PC-9 (cell line): Measurements from ENCODE around the gene LRRK1. TPM values are rescaled to one million over a fixed set of nuclear protein-coding genes. Genes with fewer than 3 reads are reported as not detected.

ENCODE experiments used
- BruUV-seq: library from RNA; stranded (reverse); fragments of 400-500 nt; replicated peaks from 2 replicates; lab custom pipeline; 2021; lab: Mats Ljungman, UMichigan
- CTCF ChIA-PET: fragments of 300-600 bp; sonication (Branson Sonifier 250); formaldehyde crosslinking; loops from one replicate; lab custom pipeline; 2022; ENCODE audit warnings: antibody characterized with exemption; lab: Charles Lee
- POLR2A ChIA-PET: fragments of 300-600 bp; sonication (Branson Sonifier 250); formaldehyde crosslinking; loops from one replicate; lab custom pipeline; 2022; ENCODE audit warnings: antibody characterized with exemption; ENCODE audit not compliant: unreplicated experiment; lab: Charles Lee
- DNase-seq, 2 experiments: peaks; one replicate each; pipeline versions ENCODE4 v3.0.0 to v3.0.0-alpha.2; 2015 to 2022; ENCODE audit warnings: mixed read lengths in 1 of 2
- H2AFZ ChIP-seq: fragments of 200-600 bp; sonication (generic); 2 replicates; pipeline ENCODE4 v1.8.1; 2017; ENCODE audit warnings: antibody characterized with exemption
- H3F3A ChIP-seq: fragments of 200-600 bp; sonication (generic); 2 replicates; pipeline ENCODE4 v1.8.1; 2017; ENCODE audit warnings: antibody characterized with exemption, mild to moderate bottlenecking, low read depth; ENCODE audit not compliant: insufficient read depth
- H3K27ac ChIP-seq: fragments of 200-600 bp; sonication (generic); 2 replicates; pipeline ENCODE4 v1.6.1; 2016; ENCODE audit warnings: mixed run types
- H3K27me3 ChIP-seq: fragments of 200-600 bp; sonication (generic); 2 replicates; pipeline ENCODE4 v1.6.1; 2016; ENCODE audit warnings: low read depth, mixed run types; ENCODE audit not compliant: insufficient read depth
- H3K36me3 ChIP-seq: fragments of 200-600 bp; sonication (generic); 2 replicates; pipeline ENCODE4 v1.6.1; 2016; ENCODE audit warnings: low read depth, mixed run types
- H3K4me1 ChIP-seq: fragments of 200-600 bp; sonication (generic); replicated peaks from 2 replicates; pipeline ENCODE4 v1.6.1; 2016; ENCODE audit warnings: mixed run types; ENCODE audit not compliant: insufficient read depth
- H3K4me2 ChIP-seq: fragments of 200-600 bp; sonication (generic); 2 replicates; pipeline ENCODE4 v1.6.1; 2017; ENCODE audit warnings: mixed run types
- H3K4me3 ChIP-seq: fragments of 200-600 bp; sonication (generic); 2 replicates; pipeline ENCODE4 v1.6.1; 2016; ENCODE audit warnings: mixed run types
- H3K79me2 ChIP-seq: fragments of 200-600 bp; sonication (generic); 2 replicates; pipeline ENCODE4 v1.6.1; 2017; ENCODE audit warnings: low read depth, mixed run types
- H3K9me2 ChIP-seq: fragments of 200-600 bp; sonication (generic); 2 replicates; pipeline ENCODE4 v1.8.1; 2017; ENCODE audit warnings: mild to moderate bottlenecking; ENCODE audit not compliant: insufficient read depth
- H3K9me3 ChIP-seq: fragments of 200-600 bp; sonication (generic); 2 replicates; pipeline ENCODE4 v1.8.1; 2016; ENCODE audit warnings: low read depth; ENCODE audit not compliant: insufficient read depth
- H4K20me1 ChIP-seq: fragments of 200-600 bp; sonication (generic); 2 replicates; pipeline ENCODE4 v1.8.1; 2017; ENCODE audit not compliant: insufficient read depth
- EZH2 ChIP-seq: fragments of 200-600 bp; sonication (generic); IDR thresholded peaks from 2 replicates; pipeline ENCODE4 v1.8.0; 2017; ENCODE audit warnings: antibody characterized with exemption, low read depth
- intact Hi-C: fragments of 100-400 bp; cut with micrococcal nuclease; formaldehyde crosslinking; loops from one replicate; pipeline ENCODE4 v1.10.0; 2022; ENCODE audit not compliant: unreplicated experiment
- total RNA-seq: library from RNA; stranded (reverse); gene quantifications from 2 replicates; pipeline ENCODE4 v1.2.3, GENCODE V29; 2021
- TF ChIP-seq, protein P1 (sequence below): fragments of 200-600 bp; sonication (generic); conservative IDR thresholded peaks from 2 replicates; pipeline ENCODE4 v1.6.1; 2017; ENCODE audit warnings: mixed run types, antibody characterized with exemption, mild to moderate bottlenecking, moderate library complexity

LRRK1 gene
- total RNA-seq, 1 experiment from 2014 or later, result 15.7 TPM

DNA sequence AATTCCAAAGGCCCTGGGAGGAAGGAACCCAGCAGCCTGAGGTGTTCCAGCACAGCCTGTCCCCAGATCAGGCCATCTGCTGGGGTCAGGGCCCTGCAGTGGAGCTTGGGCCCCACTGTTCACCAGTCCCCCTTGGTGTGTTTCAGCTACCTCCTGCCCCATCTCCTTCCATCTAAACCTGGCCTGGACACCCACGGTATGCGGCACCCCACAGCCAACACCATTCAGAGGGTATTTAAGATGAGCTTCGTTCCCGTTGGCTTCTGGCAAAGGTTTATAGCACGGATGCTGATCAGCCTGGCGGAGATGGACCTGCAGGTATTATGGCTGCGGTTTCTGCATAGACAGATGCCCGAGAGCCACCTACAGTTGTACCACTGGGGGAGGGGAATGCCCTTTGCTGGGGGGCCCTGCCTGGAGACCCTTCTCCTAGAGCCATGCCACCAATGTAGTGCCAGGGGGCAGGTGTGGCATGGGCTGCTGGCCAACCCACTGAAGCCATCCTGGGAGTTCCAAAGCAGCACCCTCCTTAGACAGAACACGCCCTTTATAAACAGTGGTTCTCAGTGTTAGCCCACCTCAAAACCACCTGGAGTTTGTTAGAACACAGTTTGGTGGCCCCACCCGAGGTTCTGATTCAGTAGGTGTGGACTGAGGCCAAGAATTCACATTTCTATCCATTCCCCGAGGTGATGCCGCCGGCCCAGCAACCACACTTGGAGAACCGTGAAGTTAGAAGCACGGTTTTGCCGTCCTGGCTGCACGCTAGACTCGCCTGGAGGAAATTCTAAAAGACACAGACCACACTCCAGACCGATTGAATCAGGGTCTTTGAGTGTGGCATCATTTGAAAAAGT is 126.9 kb downstream of the LRRK1 start:
- H3K9me3 ChIP-seq, result no peaks in the 10 kb centered on the region
- H3F3A ChIP-seq, result no peaks in the 10 kb centered on the region
- no peak for DNase-seq
- H4K20me1 ChIP-seq, result no peaks in the 10 kb centered on the region
- TF ChIP-seq, protein P1, sequence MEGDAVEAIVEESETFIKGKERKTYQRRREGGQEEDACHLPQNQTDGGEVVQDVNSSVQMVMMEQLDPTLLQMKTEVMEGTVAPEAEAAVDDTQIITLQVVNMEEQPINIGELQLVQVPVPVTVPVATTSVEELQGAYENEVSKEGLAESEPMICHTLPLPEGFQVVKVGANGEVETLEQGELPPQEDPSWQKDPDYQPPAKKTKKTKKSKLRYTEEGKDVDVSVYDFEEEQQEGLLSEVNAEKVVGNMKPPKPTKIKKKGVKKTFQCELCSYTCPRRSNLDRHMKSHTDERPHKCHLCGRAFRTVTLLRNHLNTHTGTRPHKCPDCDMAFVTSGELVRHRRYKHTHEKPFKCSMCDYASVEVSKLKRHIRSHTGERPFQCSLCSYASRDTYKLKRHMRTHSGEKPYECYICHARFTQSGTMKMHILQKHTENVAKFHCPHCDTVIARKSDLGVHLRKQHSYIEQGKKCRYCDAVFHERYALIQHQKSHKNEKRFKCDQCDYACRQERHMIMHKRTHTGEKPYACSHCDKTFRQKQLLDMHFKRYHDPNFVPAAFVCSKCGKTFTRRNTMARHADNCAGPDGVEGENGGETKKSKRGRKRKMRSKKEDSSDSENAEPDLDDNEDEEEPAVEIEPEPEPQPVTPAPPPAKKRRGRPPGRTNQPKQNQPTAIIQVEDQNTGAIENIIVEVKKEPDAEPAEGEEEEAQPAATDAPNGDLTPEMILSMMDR, result no peak
- no peak for TF ChIP-seq EZH2
- no peaks in the 10 kb centered on the region for H3K27me3 ChIP-seq
- POLR2A ChIA-PET, result no interaction called here
- no TSS peak for BruUV-seq
- H3K36me3 ChIP-seq, result no peaks in the 10 kb centered on the region
- no peak overlapping the region for H3K4me3 ChIP-seq
- no peak overlapping the region for H3K27ac ChIP-seq
- H3K4me1 ChIP-seq, result no peaks in the 10 kb centered on the region
- no peaks in the 10 kb centered on the region for H3K9me2 ChIP-seq
- no peaks in the 10 kb centered on the region for H3K79me2 ChIP-seq
- CTCF ChIA-PET, result no interaction called here
- intact Hi-C loops, result no loop called here
- no peak overlapping the region for H3K4me2 ChIP-seq
- no peak overlapping the region for H2AFZ ChIP-seq

DNA sequence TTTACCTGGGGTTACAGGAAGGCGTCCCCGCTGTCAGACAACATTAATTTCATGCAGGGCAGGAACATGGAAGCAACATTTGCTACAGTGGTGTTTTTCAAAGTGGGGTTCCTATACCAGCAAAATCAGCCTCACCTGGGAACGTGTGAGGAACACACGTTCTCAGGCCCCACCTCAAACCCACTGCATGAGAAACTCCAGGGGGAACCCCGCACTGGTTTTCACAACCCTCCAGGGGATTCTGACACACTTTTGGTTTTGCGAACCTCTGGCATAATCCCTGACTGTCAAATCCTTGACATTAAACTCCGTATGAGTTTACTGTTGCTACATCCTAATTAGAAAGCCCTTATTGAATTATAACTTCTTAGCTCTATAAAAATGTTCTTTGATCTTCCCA is 127.7 kb downstream of the LRRK1 start:
- H3K4me3 ChIP-seq, result no peak overlapping the region
- no TSS peak for BruUV-seq
- intact Hi-C loops, result no loop called here
- no peak for TF ChIP-seq EZH2
- TF ChIP-seq, protein P1, result no peak
- CTCF ChIA-PET, result no interaction called here
- H3K4me2 ChIP-seq, result no peak overlapping the region
- POLR2A ChIA-PET, result no interaction called here
- H3K36me3 ChIP-seq, result no peaks in the 10 kb centered on the region
- H3K27me3 ChIP-seq, result no peaks in the 10 kb centered on the region
- no peaks in the 10 kb centered on the region for H3K4me1 ChIP-seq
- DNase-seq, result no peak
- no peak overlapping the region for H2AFZ ChIP-seq
- H4K20me1 ChIP-seq, result no peaks in the 10 kb centered on the region
- no peaks in the 10 kb centered on the region for H3F3A ChIP-seq
- H3K79me2 ChIP-seq, result no peaks in the 10 kb centered on the region
- no peak overlapping the region for H3K27ac ChIP-seq
- H3K9me3 ChIP-seq, result no peaks in the 10 kb centered on the region
- H3K9me2 ChIP-seq, result no peaks in the 10 kb centered on the region

DNA sequence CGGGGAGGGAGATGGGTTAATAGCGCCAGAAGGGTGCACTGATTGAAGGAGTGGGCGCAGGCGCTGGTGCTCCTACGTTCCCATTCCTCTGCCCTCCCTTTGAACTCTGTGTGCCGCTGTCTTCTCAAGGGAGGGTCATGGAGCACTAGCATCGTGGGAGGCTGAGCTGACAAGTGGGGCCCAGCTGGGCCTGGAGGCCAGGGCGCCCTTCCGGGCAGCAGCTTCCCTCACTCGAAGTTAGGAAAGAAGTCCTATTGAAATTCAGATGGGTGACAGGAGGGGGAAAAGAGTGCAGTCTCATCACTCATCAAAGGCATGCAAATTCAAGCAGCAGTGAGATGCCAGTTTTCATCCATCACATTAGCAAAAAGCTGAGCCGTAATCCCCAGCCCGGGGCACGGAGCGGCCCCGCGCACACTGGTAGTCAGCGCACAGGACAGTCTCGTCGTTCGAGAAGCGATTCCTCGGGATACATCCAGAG is 128.2 kb downstream of the LRRK1 start:
- no peaks in the 10 kb centered on the region for H3K4me1 ChIP-seq
- ChIA-PET POLR2A (no interaction called here), CTCF (no interaction called here)
- H2AFZ ChIP-seq, result no peak overlapping the region
- H4K20me1 ChIP-seq, result no peaks in the 10 kb centered on the region
- no peaks in the 10 kb centered on the region for H3F3A ChIP-seq
- no peaks in the 10 kb centered on the region for H3K9me3 ChIP-seq
- intact Hi-C loops, result no loop called here
- H3K36me3 ChIP-seq, result no peaks in the 10 kb centered on the region
- no peaks in the 10 kb centered on the region for H3K27me3 ChIP-seq
- H3K4me2 ChIP-seq, result no peak overlapping the region
- H3K9me2 ChIP-seq, result no peaks in the 10 kb centered on the region
- no peak for DNase-seq
- H3K27ac ChIP-seq, result no peak overlapping the region
- H3K79me2 ChIP-seq, result no peaks in the 10 kb centered on the region
- no peak for TF ChIP-seq EZH2
- TF ChIP-seq, protein P1, result no peak
- BruUV-seq, result no TSS peak
- H3K4me3 ChIP-seq, result no peak overlapping the region
